ENCODE results near the gene MEDAG.
"Not testable (repeated sequence)": the region's sequence is repeated elsewhere in the genome, so short reads cannot be mapped to it uniquely, and the experiment has no call there.

MEDAG gene

GRCh38 chr13:30920162-30920909 lies 14.3 kb downstream of the MEDAG start:
- DNase-seq (ENCODE audit: low spot score), result no peak
- no peak for TF ChIP-seq CTCF (IDR thresholded peaks at IDR 0.05; ENCODE audit: extremely low read depth, missing control alignments)

DNA sequence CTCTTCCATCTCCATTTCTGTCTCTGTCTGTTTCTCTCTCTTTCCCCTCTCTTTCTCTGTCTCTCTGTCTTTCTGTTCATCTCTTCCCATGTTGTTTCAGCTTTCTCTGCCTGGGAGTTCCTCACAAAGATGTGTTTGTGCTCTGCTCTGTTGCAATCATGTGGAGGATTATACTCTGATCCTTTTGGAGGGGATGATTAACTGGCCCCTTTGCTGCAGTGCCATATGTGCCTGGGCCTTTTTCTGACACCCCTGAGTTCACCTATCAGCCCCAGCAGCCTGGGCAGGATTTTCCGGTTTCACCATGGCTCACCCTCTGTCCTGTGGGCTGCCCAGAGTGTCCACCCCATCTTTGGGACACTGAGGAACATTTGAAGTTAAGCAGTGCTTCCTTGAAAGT lies 17.3 kb downstream of the MEDAG start:
- DNase-seq (ENCODE audit: low spot score), result no peak
- no peak for TF ChIP-seq CTCF (IDR thresholded peaks at IDR 0.05; ENCODE audit: extremely low read depth, missing control alignments)

DNA sequence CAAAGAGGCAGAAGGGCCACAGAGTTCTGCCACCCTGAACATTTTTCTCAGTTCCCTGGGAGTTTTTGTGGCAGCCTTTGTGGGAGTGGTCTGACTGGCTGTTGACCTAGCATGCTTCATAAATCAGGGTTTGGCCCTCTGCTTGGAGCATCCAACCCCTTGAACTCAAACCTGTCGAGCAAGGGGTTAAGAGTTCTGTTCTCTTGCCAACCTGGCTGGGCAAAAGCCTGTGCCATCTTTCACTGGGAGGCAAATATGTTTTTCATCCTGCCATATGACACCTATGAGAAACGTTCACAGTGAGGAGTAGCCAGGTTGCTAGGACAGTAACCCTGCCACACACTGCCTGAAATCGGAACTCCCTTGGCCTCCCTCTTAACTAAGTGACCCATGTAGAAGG lies 18.6 kb downstream of the MEDAG start:
- no peak for TF ChIP-seq CTCF (IDR thresholded peaks at IDR 0.05; ENCODE audit: extremely low read depth, missing control alignments)
- DNase-seq (ENCODE audit: low spot score), result no peak

- no peak for TF ChIP-seq CTCF (IDR thresholded peaks at IDR 0.05; ENCODE audit: extremely low read depth, missing control alignments)
Observed at GRCh38 chr13:30925429-30925828, 19.4 kb downstream of the MEDAG start.

DNA sequence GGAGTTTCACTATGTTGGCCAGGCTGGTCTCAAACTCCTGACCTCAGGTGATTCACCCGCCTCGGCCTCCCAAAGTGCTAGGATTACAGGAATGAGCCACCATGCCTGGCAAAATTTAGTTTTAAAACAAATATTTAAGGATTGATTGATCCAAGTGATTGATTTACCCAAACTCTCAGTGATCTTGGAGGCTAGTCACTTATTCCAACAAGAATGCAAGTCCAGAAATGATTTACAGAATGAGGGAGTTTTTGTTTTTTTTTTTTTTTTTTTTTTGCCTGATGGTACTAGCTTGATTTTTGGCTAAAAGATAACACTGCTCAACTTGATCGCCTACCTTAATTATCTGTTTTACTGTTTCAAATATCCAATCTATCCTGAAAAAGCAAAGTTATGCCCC lies 20.7 kb downstream of the MEDAG start:
- no peak for TF ChIP-seq CTCF (IDR thresholded peaks at IDR 0.05; ENCODE audit: extremely low read depth, missing control alignments)
- no peak for DNase-seq (ENCODE audit: low spot score)

More at GRCh38 chr13:30925429-30925828, 19.4 kb downstream of the MEDAG start:
- no peak for DNase-seq (ENCODE audit: low spot score)

DNA sequence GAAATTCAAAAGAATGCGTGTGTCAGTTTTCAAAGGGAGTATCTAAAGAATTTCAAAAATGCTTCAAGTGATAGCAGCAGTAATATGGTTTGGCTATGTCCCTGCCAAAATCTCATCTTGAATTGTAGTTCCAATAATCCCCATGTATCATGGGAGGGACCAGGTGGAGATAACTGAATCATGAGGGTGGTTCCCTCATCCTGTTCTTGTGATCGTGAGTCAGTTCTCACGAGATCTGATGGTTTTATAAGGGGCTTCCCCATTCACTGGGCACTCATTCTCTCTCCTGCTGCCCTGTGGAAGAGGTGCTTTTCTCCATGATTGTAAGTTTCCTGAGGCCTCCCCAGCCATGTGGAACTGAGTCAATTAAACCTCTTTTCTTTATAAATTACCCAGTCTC lies 21.1 kb downstream of the MEDAG start:
- DNase-seq (ENCODE audit: low spot score), result not testable (repeated sequence)

DNA sequence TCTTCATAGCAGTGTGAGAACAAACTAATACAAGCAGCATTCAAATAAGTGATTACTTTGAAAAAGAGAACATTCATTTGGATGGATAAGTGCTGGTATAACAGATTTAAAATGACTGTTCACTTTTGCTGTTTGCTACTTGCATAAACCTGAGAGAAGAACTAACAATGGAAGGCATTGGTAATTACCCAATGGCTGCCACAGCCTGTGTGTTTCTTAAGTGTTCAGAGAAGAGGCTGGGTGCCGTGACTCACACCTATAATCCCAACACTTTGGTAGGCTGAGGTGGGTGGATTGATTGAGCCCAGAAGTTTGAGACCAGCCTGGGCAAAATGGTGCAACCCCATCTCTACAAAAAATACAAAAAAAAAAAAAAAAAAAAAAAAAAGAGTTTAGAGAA lies 21.5 kb downstream of the MEDAG start:
- DNase-seq (ENCODE audit: low spot score), result no peak
- TF ChIP-seq CTCF (IDR thresholded peaks at IDR 0.05; ENCODE audit: extremely low read depth, missing control alignments), result no peak

DNA sequence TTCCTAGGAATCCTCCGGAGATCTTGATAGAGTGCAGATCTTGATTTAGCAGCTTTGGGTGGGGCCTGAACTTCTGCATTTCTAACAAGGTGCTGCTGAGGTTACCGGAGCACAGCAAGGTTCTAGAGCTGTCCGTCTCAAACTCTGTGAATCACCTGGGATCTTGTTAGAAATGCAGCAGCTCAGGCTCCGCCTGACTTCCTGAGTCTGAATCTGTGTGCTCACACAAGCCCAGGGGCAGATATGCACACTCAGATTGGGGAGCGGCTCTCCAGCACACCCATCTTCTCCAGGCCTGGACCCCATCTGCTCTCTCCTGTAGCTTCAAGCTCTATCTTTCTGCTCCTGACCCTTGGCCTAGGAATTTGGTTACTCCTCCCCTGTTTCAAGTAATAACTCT lies 22.9 kb downstream of the MEDAG start:
- no peak for DNase-seq (ENCODE audit: low spot score)
- no peak for TF ChIP-seq CTCF (IDR thresholded peaks at IDR 0.05; ENCODE audit: extremely low read depth, missing control alignments)

Data from GM20000 (cell line).